T-helper 1 cell treated with Interleukin-12 subunit alpha and Interleukin-12 subunit beta and Interleukin-4 antibody, amounts not matched to agents 30 μg/mL and 1 μg/mL, for 36 hours (primary cell): Measurements from ENCODE around the gene RAD51C.
"Not testable (repeated sequence)": the region's sequence is repeated elsewhere in the genome, so short reads cannot be mapped to it uniquely, and the experiment has no call there.

Experiments used
- H3K27ac Mint-ChIP-seq: one replicate; pipeline ENCODE4 v1.8.0; 2021; ENCODE audit warnings: mild to moderate bottlenecking, mixed read lengths
- H3K27me3 Mint-ChIP-seq: one replicate; pipeline ENCODE4 v1.8.0; 2021; ENCODE audit warnings: low read depth, mixed read lengths
- H3K36me3 Mint-ChIP-seq: one replicate; pipeline ENCODE4 v1.8.0; 2021; ENCODE audit warnings: low read depth, mixed read lengths
- H3K4me1 Mint-ChIP-seq: one replicate; pipeline ENCODE4 v1.8.0; 2021; ENCODE audit warnings: low read depth, mixed read lengths
- H3K4me3 Mint-ChIP-seq: one replicate; pipeline ENCODE4 v1.8.0; 2021; ENCODE audit warnings: mild to moderate bottlenecking, moderate library complexity, mixed read lengths
- H3K9me3 Mint-ChIP-seq: one replicate; pipeline ENCODE4 v1.8.0; 2021; ENCODE audit warnings: mixed read lengths

Gene RAD51C

GRCh38 chr17:58692239-58693055 is at the start of gene RAD51C:
Gene RAD51C, plus strand, starts transcription at chr17:58692602. Its CDS starts 42 bp downstream, at chr17:58692644.
- peak within 1 kb of the TSS; percentile 89 for H3K27ac Mint-ChIP-seq
- H3K27me3 Mint-ChIP-seq = peaks cover 3% of the 10 kb centered on the region
- peaks cover 28% of the 10 kb centered on the region for H3K4me1 Mint-ChIP-seq
- H3K4me3 Mint-ChIP-seq = peak within 1 kb of the TSS; percentile 89
- H3K36me3 Mint-ChIP-seq = peaks cover 10% of the 10 kb centered on the region
- no peaks in the 10 kb centered on the region for H3K9me3 Mint-ChIP-seq

GRCh38 chr17:58643147-58643546 is 49.3 kb upstream of the RAD51C start:
- H3K27ac Mint-ChIP-seq = no peak overlapping the region
- no peaks in the 10 kb centered on the region for H3K27me3 Mint-ChIP-seq
- H3K4me3 Mint-ChIP-seq = no peak overlapping the region
- no peaks in the 10 kb centered on the region for H3K9me3 Mint-ChIP-seq
- no peaks in the 10 kb centered on the region for H3K36me3 Mint-ChIP-seq
- peaks cover 9% of the 10 kb centered on the region for H3K4me1 Mint-ChIP-seq

GRCh38 chr17:58648236-58648635 is 44.2 kb upstream of the RAD51C start:
- Mint-ChIP-seq H3K4me3 (no peak overlapping the region), H3K9me3 (no peaks in the 10 kb centered on the region), H3K27me3 (peaks cover 5% of the 10 kb centered on the region), H3K36me3 (no peaks in the 10 kb centered on the region), H3K4me1 (peaks cover 5% of the 10 kb centered on the region), H3K27ac (no peak overlapping the region)

GRCh38 chr17:58657962-58658803 is 34.2 kb upstream of the RAD51C start:
- H3K27ac Mint-ChIP-seq = peak overlapping the region; percentile 95
- H3K27me3 Mint-ChIP-seq, H3K36me3 Mint-ChIP-seq, H3K9me3 Mint-ChIP-seq: not testable (repeated sequence)
- peaks cover 18% of the 10 kb centered on the region for H3K4me1 Mint-ChIP-seq
- H3K4me3 Mint-ChIP-seq = peak overlapping the region; percentile 11

- Mint-ChIP-seq H3K4me1 (peaks cover 18% of the 10 kb centered on the region), H3K36me3 (peaks cover 2% of the 10 kb centered on the region), H3K9me3 (no peaks in the 10 kb centered on the region), H3K4me3 (peak overlapping the region; percentile 79), H3K27me3 (peaks cover 4% of the 10 kb centered on the region), H3K27ac (peak overlapping the region; percentile 95)
Observed at GRCh38 chr17:58658804-58659713, 33.3 kb upstream of the RAD51C start.

- Mint-ChIP-seq H3K27ac (peak overlapping the region; percentile 95), H3K4me3 (peak overlapping the region; percentile 79), H3K4me1 (peaks cover 18% of the 10 kb centered on the region)
- H3K36me3 Mint-ChIP-seq, H3K9me3 Mint-ChIP-seq, H3K27me3 Mint-ChIP-seq: not testable (repeated sequence)
Observed at GRCh38 chr17:58659714-58660084, 32.7 kb upstream of the RAD51C start.

GRCh38 chr17:58660621-58661020 is 31.8 kb upstream of the RAD51C start:
- peaks cover 18% of the 10 kb centered on the region for H3K4me1 Mint-ChIP-seq
- peaks cover 4% of the 10 kb centered on the region for H3K27me3 Mint-ChIP-seq
- H3K27ac Mint-ChIP-seq = no peak overlapping the region
- H3K36me3 Mint-ChIP-seq = peaks cover 2% of the 10 kb centered on the region
- H3K4me3 Mint-ChIP-seq = peak overlapping the region; percentile 41
- H3K9me3 Mint-ChIP-seq = no peaks in the 10 kb centered on the region

GRCh38 chr17:58661499-58661898 is 30.9 kb upstream of the RAD51C start:
- Mint-ChIP-seq H3K27ac (no peak overlapping the region), H3K9me3 (no peaks in the 10 kb centered on the region), H3K27me3 (peaks cover 4% of the 10 kb centered on the region)

GRCh38 chr17:58664302-58664701 is 28.1 kb upstream of the RAD51C start:
- Mint-ChIP-seq H3K4me3 (no peak overlapping the region), H3K4me1 (peaks cover 14% of the 10 kb centered on the region), H3K27ac (no peak overlapping the region), H3K9me3 (no peaks in the 10 kb centered on the region), H3K36me3 (no peaks in the 10 kb centered on the region), H3K27me3 (peaks cover 17% of the 10 kb centered on the region)

More at GRCh38 chr17:58661499-58661898, 30.9 kb upstream of the RAD51C start:
- Mint-ChIP-seq H3K4me1 (peaks cover 19% of the 10 kb centered on the region), H3K4me3 (no peak overlapping the region), H3K36me3 (peaks cover 2% of the 10 kb centered on the region)

GRCh38 chr17:58665946-58666857 is 26.2 kb upstream of the RAD51C start:
- Mint-ChIP-seq H3K4me1 (peaks cover 10% of the 10 kb centered on the region), H3K27ac (no peak overlapping the region), H3K9me3 (no peaks in the 10 kb centered on the region), H3K27me3 (peaks cover 17% of the 10 kb centered on the region), H3K36me3 (no peaks in the 10 kb centered on the region), H3K4me3 (peak overlapping the region; percentile 54)

GRCh38 chr17:58666858-58667267 is 25.5 kb upstream of the RAD51C start:
- Mint-ChIP-seq H3K4me3 (peak overlapping the region; percentile 54), H3K36me3 (no peaks in the 10 kb centered on the region), H3K9me3 (no peaks in the 10 kb centered on the region), H3K27me3 (peaks cover 17% of the 10 kb centered on the region), H3K27ac (no peak overlapping the region), H3K4me1 (peaks cover 10% of the 10 kb centered on the region)

GRCh38 chr17:58667934-58668597 is 24.3 kb upstream of the RAD51C start:
- Mint-ChIP-seq H3K4me3 (no peak overlapping the region), H3K4me1 (peaks cover 10% of the 10 kb centered on the region), H3K27me3 (peaks cover 17% of the 10 kb centered on the region), H3K27ac (no peak overlapping the region), H3K36me3 (no peaks in the 10 kb centered on the region), H3K9me3 (no peaks in the 10 kb centered on the region)

- peaks cover 10% of the 10 kb centered on the region for H3K4me1 Mint-ChIP-seq
- H3K27ac Mint-ChIP-seq = no peak overlapping the region
- no peak overlapping the region for H3K4me3 Mint-ChIP-seq
- H3K27me3 Mint-ChIP-seq = peaks cover 17% of the 10 kb centered on the region
- no peaks in the 10 kb centered on the region for H3K9me3 Mint-ChIP-seq
- H3K36me3 Mint-ChIP-seq = no peaks in the 10 kb centered on the region
Observed at GRCh38 chr17:58668598-58668935, 23.8 kb upstream of the RAD51C start.
